Endodermal cell (in vitro differentiated cells): Measurements from ENCODE around the gene TBL1X. TPM values are rescaled to one million over a fixed set of nuclear protein-coding genes. Genes with fewer than 3 reads are reported as not detected.

ENCODE experiments used
- DNase-seq: peaks from one replicate; pipeline ENCODE4 v3.0.0-alpha.2; 2017
- H3K27ac ChIP-seq: 2 replicates; pipeline ENCODE4 v1.5.1; 2013; ENCODE audit warnings: mild to moderate bottlenecking, low read depth, low read length, moderate library complexity
- H3K27me3 ChIP-seq: 2 replicates; pipeline ENCODE4 v1.6.1; 2013; ENCODE audit warnings: mild to moderate bottlenecking, low read length, moderate library complexity; ENCODE audit not compliant: insufficient read depth, control insufficient read depth, poor library complexity, severe bottlenecking
- H3K36me3 ChIP-seq: 2 replicates; pipeline ENCODE4 v1.7.0; 2013; ENCODE audit warnings: mild to moderate bottlenecking, low read length, moderate library complexity; ENCODE audit not compliant: control insufficient read depth, insufficient read depth
- H3K4me1 ChIP-seq: one replicate; pipeline ENCODE4 v1.7.0; 2013; ENCODE audit warnings: low read length; ENCODE audit not compliant: control insufficient read depth, insufficient read depth
- H3K4me3 ChIP-seq: 2 replicates; pipeline ENCODE4 v1.5.1; 2013; ENCODE audit warnings: mild to moderate bottlenecking, low read length, moderate library complexity
- H3K9ac ChIP-seq: 2 replicates; pipeline ENCODE4 v1.6.1; 2013; ENCODE audit warnings: mild to moderate bottlenecking, low read length, moderate library complexity; ENCODE audit not compliant: poor library complexity, severe bottlenecking; ENCODE audit errors: extremely low read depth
- H3K9me3 ChIP-seq: 2 replicates; pipeline ENCODE4 v1.6.1; 2013; ENCODE audit warnings: mild to moderate bottlenecking, low read length, moderate library complexity; ENCODE audit not compliant: control insufficient read depth
- H3K27ac Mint-ChIP-seq: 2 replicates; pipeline ENCODE4 v1.8.0; 2020; ENCODE audit warnings: mixed read lengths
- H3K27me3 Mint-ChIP-seq: 2 replicates; pipeline ENCODE4 v1.8.0; 2021; ENCODE audit warnings: mild to moderate bottlenecking, mixed read lengths; ENCODE audit not compliant: insufficient read depth
- H3K36me3 Mint-ChIP-seq: 2 replicates; pipeline ENCODE4 v1.8.0; 2020; ENCODE audit warnings: low read depth, mixed read lengths
- H3K4me1 Mint-ChIP-seq: 2 replicates; pipeline ENCODE4 v1.8.0; 2020; ENCODE audit warnings: mixed read lengths
- H3K4me3 Mint-ChIP-seq: 2 replicates; pipeline ENCODE4 v1.8.0; 2020; ENCODE audit warnings: mild to moderate bottlenecking, moderate library complexity, mixed read lengths
- H3K9me3 Mint-ChIP-seq: 2 replicates; pipeline ENCODE4 v1.8.0; 2020; ENCODE audit warnings: mild to moderate bottlenecking, mixed read lengths
- CTCF ChIP-seq: fragments of 200-600 bp; sonication (generic); conservative IDR thresholded peaks from 2 replicates; pipeline ENCODE4 v1.5.0; 2021; ENCODE audit warnings: antibody characterized with exemption, mild to moderate bottlenecking
- WGBS, 2 experiments: methylation state at CpG; one replicate each; pipeline versions ENCODE4 v1.1.5 to v1.1.7; 2013; ENCODE audit warnings: missing lambda C conversion rate in 2 of 2, mixed read lengths in 1 of 2; ENCODE audit not compliant: insufficient coverage in 1 of 2, insufficient read length in 1 of 2; 5-methylcytosine and 5-hydroxymethylcytosine counted together
- total RNA-seq, 2 donors: library from RNA; stranded (reverse); fragmentation: NEBNext Ultra II Directional in 1 of 2; extraction: Animal tissue kit (Norgen Biotek cat#: 25700) in 1 of 2; gene quantifications; 2 replicates in 1 of 2; 3 replicates in 1 of 2; pipeline ENCODE4 v1.2.1, GENCODE V29; 2021

TBL1X gene
- total RNA-seq, 2 donors from 2014 or later = 19.1 to 24.1 TPM

GRCh38 chrX:9609499-9609898 is 144.6 kb downstream of the TBL1X start:
- Histone ChIP-seq H3K9ac (no peak overlapping the region), H3K4me3 (no peak overlapping the region), H3K36me3 (no peaks in the 10 kb centered on the region), H3K27me3 (no peaks in the 10 kb centered on the region), H3K9me3 (no peaks in the 10 kb centered on the region), H3K4me1 (no peaks in the 10 kb centered on the region), H3K27ac (no peak overlapping the region)
- Mint-ChIP-seq H3K4me3 (no peak overlapping the region), H3K9me3 (peaks cover 55% of the 10 kb centered on the region), H3K36me3 (peaks cover 3% of the 10 kb centered on the region), H3K4me1 (peaks cover 7% of the 10 kb centered on the region), H3K27ac (no peak overlapping the region), H3K27me3 (no peaks in the 10 kb centered on the region)
- TF ChIP-seq CTCF = no peak
- 95% methylated on average over 7 of the region's 7 CpGs; no CpG with 5 or more reads in 1 of the 2 experiments for WGBS, 2 experiments
- no peak for DNase-seq

GRCh38 chrX:9609987-9610386 is 145.1 kb downstream of the TBL1X start:
- WGBS, 2 experiments = 88% methylated on average over 3 of the region's 3 CpGs; no CpG with 5 or more reads in 1 of the 2 experiments
- Histone ChIP-seq H3K27me3 (no peaks in the 10 kb centered on the region), H3K36me3 (no peaks in the 10 kb centered on the region), H3K9me3 (no peaks in the 10 kb centered on the region), H3K4me3 (no peak overlapping the region), H3K4me1 (no peaks in the 10 kb centered on the region), H3K9ac (no peak overlapping the region), H3K27ac (no peak overlapping the region)
- Mint-ChIP-seq H3K4me3 (no peak overlapping the region), H3K36me3 (peaks cover 2% of the 10 kb centered on the region), H3K9me3 (peaks cover 52% of the 10 kb centered on the region), H3K27me3 (no peaks in the 10 kb centered on the region), H3K27ac (no peak overlapping the region), H3K4me1 (peaks cover 7% of the 10 kb centered on the region)
- no peak for TF ChIP-seq CTCF
- DNase-seq = no peak

GRCh38 chrX:9610771-9611392 is 146.0 kb downstream of the TBL1X start:
- TF ChIP-seq CTCF = no peak
- Histone ChIP-seq H3K36me3 (no peaks in the 10 kb centered on the region), H3K27me3 (no peaks in the 10 kb centered on the region), H3K4me1 (no peaks in the 10 kb centered on the region), H3K9ac (no peak overlapping the region), H3K4me3 (no peak overlapping the region), H3K27ac (no peak overlapping the region), H3K9me3 (no peaks in the 10 kb centered on the region)
- Mint-ChIP-seq H3K9me3 (peaks cover 45% of the 10 kb centered on the region), H3K36me3 (no peaks in the 10 kb centered on the region), H3K4me1 (peaks cover 7% of the 10 kb centered on the region), H3K4me3 (no peak overlapping the region), H3K27me3 (no peaks in the 10 kb centered on the region), H3K27ac (no peak overlapping the region)
- no peak for DNase-seq
- 89 to 100% methylated on average over 1 to 5 of the region's 5 CpGs for WGBS, 2 experiments
